Measurements from ENCODE around the gene RNF213.

Gene RNF213

GRCh38 chr17:80337195-80337895 lies 76.7 kb downstream of the RNF213 start:
- no peak for TF ChIP-seq CTCF (IDR thresholded peaks at IDR 0.05; ENCODE audit: low read depth, low read length)
- no peaks in the 10 kb centered on the region for H3K27me3 ChIP-seq (ENCODE audit: insufficient read depth, low read depth, severe bottlenecking)
- peaks cover 89% of the 10 kb centered on the region for H3K36me3 ChIP-seq
- no peak overlapping the region for H3K27ac ChIP-seq
- H3K4me3 ChIP-seq (ENCODE audit: low read depth, low read length): no peak overlapping the region
- no peaks in the 10 kb centered on the region for H3K9me3 ChIP-seq (ENCODE audit: severe bottlenecking)
- DNase-seq: no peak

- Histone ChIP-seq H3K9me3 (ENCODE audit: severe bottlenecking) (no peaks in the 10 kb centered on the region), H3K4me3 (ENCODE audit: low read depth, low read length) (no peak overlapping the region), H3K36me3 (peaks cover 88% of the 10 kb centered on the region), H3K27me3 (ENCODE audit: insufficient read depth, low read depth, severe bottlenecking) (no peaks in the 10 kb centered on the region), H3K27ac (no peak overlapping the region)
- DNase-seq: no peak
- peak; percentile 25; the same call in 1 of the 2 replicates for TF ChIP-seq CTCF (IDR thresholded peaks at IDR 0.05; ENCODE audit: low read depth, low read length)
These were observed 78.5 kb downstream of the RNF213 start for GRCh38 chr17:80339118-80339517.

GRCh38 chr17:80339731-80340456 lies 79.2 kb downstream of the RNF213 start:
- no peak overlapping the region for H3K27ac ChIP-seq
- peaks cover 90% of the 10 kb centered on the region for H3K36me3 ChIP-seq
- no peak overlapping the region for H3K4me3 ChIP-seq (ENCODE audit: low read depth, low read length)
- H3K9me3 ChIP-seq (ENCODE audit: severe bottlenecking): no peaks in the 10 kb centered on the region
- no peak for TF ChIP-seq CTCF (IDR thresholded peaks at IDR 0.05; ENCODE audit: low read depth, low read length)
- no peaks in the 10 kb centered on the region for H3K27me3 ChIP-seq (ENCODE audit: insufficient read depth, low read depth, severe bottlenecking)
- DNase-seq: no peak

- DNase-seq: no peak
- TF ChIP-seq CTCF (IDR thresholded peaks at IDR 0.05; ENCODE audit: low read depth, low read length): no peak
- Histone ChIP-seq H3K36me3 (peaks cover 91% of the 10 kb centered on the region), H3K9me3 (ENCODE audit: severe bottlenecking) (no peaks in the 10 kb centered on the region), H3K27ac (no peak overlapping the region), H3K27me3 (ENCODE audit: insufficient read depth, low read depth, severe bottlenecking) (no peaks in the 10 kb centered on the region), H3K4me3 (ENCODE audit: low read depth, low read length) (no peak overlapping the region)
These were observed 84.7 kb downstream of the RNF213 start for GRCh38 chr17:80345321-80345720.

GRCh38 chr17:80345841-80346497 lies 85.3 kb downstream of the RNF213 start:
- Histone ChIP-seq H3K27ac (no peak overlapping the region), H3K4me3 (ENCODE audit: low read depth, low read length) (no peak overlapping the region), H3K9me3 (ENCODE audit: severe bottlenecking) (no peaks in the 10 kb centered on the region), H3K36me3 (peaks cover 91% of the 10 kb centered on the region), H3K27me3 (ENCODE audit: insufficient read depth, low read depth, severe bottlenecking) (no peaks in the 10 kb centered on the region)
- TF ChIP-seq CTCF (IDR thresholded peaks at IDR 0.05; ENCODE audit: low read depth, low read length): no peak
- DNase-seq: no peak
